Embryonic facial prominence (tissue), 1 donor: Measurements from ENCODE around the gene LMOD1.
A peak's percentile ranks its signal among the peaks of the same experiment; 100 is the strongest.
"Not testable (repeated sequence)": the region's sequence is repeated elsewhere in the genome, so short reads cannot be mapped to it uniquely, and the experiment has no call there.

Experiments
- DNase-seq: peaks from one replicate; pipeline ENCODE4 v3.0.0-alpha.2; 2016; ENCODE audit errors: extremely low spot score

Gene LMOD1

GRCh38 chr1:201916649-201917249 lies 29.6 kb downstream of the LMOD1 start:
- no peak for DNase-seq

GRCh38 chr1:201914456-201915235 lies 31.7 kb downstream of the LMOD1 start:
- DNase-seq: no peak

GRCh38 chr1:201912832-201913231 lies 33.5 kb downstream of the LMOD1 start:
- DNase-seq: no peak

GRCh38 chr1:201911826-201912571 lies 34.3 kb downstream of the LMOD1 start:
- no peak for DNase-seq

GRCh38 chr1:201907621-201908020 lies 38.7 kb downstream of the LMOD1 start:
- DNase-seq: no peak

GRCh38 chr1:201906336-201906735 lies 40.0 kb downstream of the LMOD1 start:
- DNase-seq: no peak

GRCh38 chr1:201905234-201905890 lies 41.0 kb downstream of the LMOD1 start:
- DNase-seq: no peak

- peak; percentile 46 for DNase-seq
Observed at GRCh38 chr1:201904579-201904978, 41.8 kb downstream of the LMOD1 start.

GRCh38 chr1:201903135-201903534 lies 43.2 kb downstream of the LMOD1 start:
- no peak for DNase-seq

GRCh38 chr1:201902198-201902597 lies 44.1 kb downstream of the LMOD1 start:
- no peak for DNase-seq

- DNase-seq: not testable (repeated sequence)
Observed at GRCh38 chr1:201901036-201901435, 45.3 kb downstream of the LMOD1 start.

- no peak for DNase-seq
Observed at GRCh38 chr1:201900476-201900875, 45.9 kb downstream of the LMOD1 start.

- DNase-seq: no peak
Observed at GRCh38 chr1:201899683-201900429, 46.5 kb downstream of the LMOD1 start.

GRCh38 chr1:201898992-201899391 lies 47.4 kb downstream of the LMOD1 start:
- DNase-seq: no peak

GRCh38 chr1:201898240-201898894 lies 48.0 kb downstream of the LMOD1 start:
- DNase-seq: no peak

- DNase-seq: no peak
Observed at GRCh38 chr1:201896951-201897391, 49.4 kb downstream of the LMOD1 start.

- DNase-seq: peak; percentile 68
Observed at GRCh38 chr1:201895913-201896807, 50.2 kb downstream of the LMOD1 start.

GRCh38 chr1:201895120-201895665 lies 51.2 kb downstream of the LMOD1 start:
- DNase-seq: no peak

GRCh38 chr1:201894343-201895119 lies 51.8 kb downstream of the LMOD1 start:
- DNase-seq: no peak
